GM12865 (cell line): ENCODE data around the gene UCP2.

Source experiments
- DNase-seq: peaks from one replicate; pipeline ENCODE4 v3.0.0; 2010; ENCODE audit warnings: low read depth
- H3K4me3 ChIP-seq: 2 replicates; pipeline ENCODE4 v1.5.1; 2011; ENCODE audit warnings: mild to moderate bottlenecking, low read depth, low read length, control low read depth
- TF ChIP-seq, protein P1 (sequence below): IDR thresholded peaks from 2 replicates; pipeline ENCODE4 v1.5.1; 2011; ENCODE audit warnings: low read length, control low read depth, low read depth, inconsistent platforms; ENCODE audit not compliant: insufficient read depth; ENCODE audit errors: missing control alignments

UCP2 gene

DNA sequence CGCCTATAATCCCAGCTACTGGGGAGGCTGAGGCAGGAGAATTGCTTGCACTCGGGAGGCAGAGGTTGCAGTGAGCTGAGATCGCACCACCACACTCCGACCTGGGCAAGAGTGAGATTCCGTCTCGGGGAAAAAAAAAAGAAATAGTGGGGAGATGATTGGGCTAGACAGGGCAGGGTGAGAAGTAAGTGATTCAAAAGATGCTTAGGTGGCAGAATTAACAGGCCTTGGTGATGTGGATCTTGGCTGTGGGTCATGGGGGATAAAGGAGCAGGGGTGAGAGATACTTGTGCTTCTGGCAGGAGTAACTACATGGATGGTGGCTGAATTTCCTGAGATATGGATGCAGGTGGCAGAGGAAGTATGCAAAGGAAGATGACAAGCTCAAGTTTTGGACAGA is 39.4 kb upstream of the UCP2 start:
- no peak overlapping the region for H3K4me3 ChIP-seq
- TF ChIP-seq, protein P1, sequence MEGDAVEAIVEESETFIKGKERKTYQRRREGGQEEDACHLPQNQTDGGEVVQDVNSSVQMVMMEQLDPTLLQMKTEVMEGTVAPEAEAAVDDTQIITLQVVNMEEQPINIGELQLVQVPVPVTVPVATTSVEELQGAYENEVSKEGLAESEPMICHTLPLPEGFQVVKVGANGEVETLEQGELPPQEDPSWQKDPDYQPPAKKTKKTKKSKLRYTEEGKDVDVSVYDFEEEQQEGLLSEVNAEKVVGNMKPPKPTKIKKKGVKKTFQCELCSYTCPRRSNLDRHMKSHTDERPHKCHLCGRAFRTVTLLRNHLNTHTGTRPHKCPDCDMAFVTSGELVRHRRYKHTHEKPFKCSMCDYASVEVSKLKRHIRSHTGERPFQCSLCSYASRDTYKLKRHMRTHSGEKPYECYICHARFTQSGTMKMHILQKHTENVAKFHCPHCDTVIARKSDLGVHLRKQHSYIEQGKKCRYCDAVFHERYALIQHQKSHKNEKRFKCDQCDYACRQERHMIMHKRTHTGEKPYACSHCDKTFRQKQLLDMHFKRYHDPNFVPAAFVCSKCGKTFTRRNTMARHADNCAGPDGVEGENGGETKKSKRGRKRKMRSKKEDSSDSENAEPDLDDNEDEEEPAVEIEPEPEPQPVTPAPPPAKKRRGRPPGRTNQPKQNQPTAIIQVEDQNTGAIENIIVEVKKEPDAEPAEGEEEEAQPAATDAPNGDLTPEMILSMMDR, result no peak
- DNase-seq, result no peak

DNA sequence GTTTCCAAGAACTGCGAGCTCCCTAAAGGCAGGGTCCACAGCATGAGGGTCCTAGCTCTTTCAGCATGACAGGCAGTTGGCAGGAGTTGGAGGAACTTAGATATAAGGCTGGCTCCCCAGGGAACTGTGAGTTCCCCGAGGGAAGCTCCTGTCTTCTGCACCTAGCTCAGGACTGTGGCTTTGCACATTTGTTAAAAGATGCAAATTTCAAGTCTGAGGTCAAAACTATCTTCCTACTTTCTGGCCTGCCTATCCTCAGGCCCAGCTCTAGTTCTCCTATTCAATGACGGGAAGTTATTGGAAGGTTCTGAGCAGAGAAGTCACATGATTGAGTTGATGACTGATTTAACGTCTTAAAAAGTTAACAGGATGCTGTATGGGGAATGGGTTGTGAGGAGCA is 37.9 kb upstream of the UCP2 start:
- DNase-seq, result peak; percentile 57
- TF ChIP-seq, protein P1, result no peak
- H3K4me3 ChIP-seq, result no peak overlapping the region

DNA sequence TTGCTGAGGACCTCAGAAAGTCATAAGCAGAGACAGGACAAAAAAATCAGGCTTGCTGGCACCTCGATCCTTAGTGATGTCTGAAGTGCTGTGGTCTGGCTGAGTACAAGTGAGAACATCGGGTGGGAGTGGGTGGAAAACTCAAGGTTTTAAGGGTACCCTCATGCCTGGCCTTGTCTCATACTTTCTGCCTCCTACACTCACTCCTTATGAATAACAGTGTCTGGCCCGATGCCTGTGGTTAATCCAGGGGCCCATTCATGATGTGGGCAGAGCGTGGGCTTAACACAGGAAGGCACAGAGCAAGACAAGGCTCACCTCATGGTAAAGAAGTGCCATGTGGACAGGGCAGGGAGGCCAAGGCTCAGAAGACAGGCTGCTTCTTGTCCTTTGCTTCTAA is 37.2 kb upstream of the UCP2 start:
- H3K4me3 ChIP-seq, result no peak overlapping the region
- DNase-seq, result peak; percentile 14
- TF ChIP-seq, protein P1, result no peak

DNA sequence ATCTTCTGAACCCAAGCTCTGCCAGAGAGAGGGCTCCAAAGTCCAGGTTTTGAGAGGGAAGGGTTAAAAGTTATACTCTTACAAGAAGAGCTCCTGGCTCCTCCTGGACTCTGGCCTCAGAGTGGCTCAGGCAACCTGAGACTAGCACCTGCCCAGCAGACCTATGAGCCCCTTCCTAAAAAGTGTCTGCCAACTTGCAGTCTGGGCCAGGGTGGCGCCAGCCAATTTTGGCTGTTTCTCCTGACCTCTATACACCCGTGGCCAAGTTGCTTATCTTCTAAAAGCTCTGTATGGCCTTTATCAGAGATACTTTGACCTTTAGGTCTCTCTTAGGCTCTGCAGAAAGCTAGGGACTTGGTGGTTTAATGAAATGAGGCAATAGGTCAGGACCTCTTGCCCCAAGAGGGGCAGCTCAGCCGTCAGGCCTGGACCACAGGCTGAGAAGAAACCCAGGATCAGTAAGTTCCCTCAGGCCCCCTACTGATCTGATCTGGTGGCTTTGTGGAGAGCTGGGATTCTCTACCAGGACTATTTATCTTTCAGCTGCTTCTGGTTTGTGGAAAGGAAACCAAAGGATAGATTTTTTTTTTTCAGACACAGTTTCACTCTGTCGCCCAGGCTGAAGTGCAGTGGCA is 36.6 kb upstream of the UCP2 start:
- no peak overlapping the region for H3K4me3 ChIP-seq
- TF ChIP-seq, protein P1, result no peak
- DNase-seq, result no peak

DNA sequence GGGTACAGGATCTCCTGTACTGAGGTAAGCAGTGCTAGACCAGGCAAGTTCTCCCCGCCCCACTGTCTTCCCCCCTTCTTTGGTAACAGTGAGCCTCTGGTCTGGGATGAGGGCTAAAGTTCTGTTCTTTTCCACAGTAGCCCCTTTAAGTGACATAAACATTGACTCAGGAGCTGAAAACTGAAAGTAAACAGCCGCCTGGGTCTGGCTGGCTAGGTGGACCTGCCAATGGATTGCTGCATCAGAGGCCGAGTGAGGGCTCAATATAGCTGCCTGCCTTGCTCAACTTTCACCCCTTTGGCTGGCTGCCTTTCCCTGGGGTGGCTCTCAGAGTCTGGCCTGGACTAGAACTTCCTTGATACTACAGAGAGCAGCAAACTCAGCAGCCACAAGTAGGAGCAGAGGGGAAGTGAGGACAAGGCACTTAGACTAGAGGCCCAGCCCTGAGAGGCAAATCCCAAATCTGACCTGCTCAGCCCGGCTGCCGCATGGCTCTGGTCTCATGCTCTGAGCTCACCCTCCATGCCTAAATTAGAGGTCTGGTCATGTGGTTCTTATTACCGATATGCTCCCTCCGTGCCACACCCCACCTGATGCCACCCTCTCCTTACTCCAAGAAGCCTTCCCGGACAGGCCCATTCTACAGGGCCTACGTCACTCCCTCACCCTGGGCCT is 35.8 kb upstream of the UCP2 start:
- H3K4me3 ChIP-seq, result no peak overlapping the region
- DNase-seq, result no peak
- TF ChIP-seq, protein P1, result no peak

DNA sequence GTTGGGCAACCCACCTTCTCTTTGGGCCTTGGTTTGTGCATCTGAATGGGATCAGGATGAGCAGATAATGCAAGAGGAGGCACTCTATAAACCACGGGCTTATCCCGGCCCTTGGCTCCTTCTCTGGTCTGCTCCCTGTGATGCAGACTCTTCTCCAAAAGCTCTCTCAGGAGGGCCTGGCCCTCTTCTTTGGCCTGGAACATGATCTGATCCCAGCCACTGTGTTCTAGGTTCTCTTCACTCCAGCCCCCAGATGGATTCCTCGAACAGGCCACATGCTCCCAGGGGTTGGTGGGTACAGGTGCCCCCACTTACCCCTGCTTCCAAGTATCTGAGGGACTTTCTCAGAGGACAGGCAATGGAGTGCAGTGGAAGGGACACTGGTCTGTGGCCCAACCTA is 35.0 kb upstream of the UCP2 start:
- no peak overlapping the region for H3K4me3 ChIP-seq
- TF ChIP-seq, protein P1, result no peak
- no peak for DNase-seq
